ENCODE measurements around the gene CSH1. TPM values are rescaled to one million over a fixed set of nuclear protein-coding genes. Genes with fewer than 3 reads are reported as not detected.

CSH1 gene
- total and polyA plus RNA-seq, 2 donors (not counting 1 experiment from before 2014, with no cell fraction given), result not detected

- H3K9me3 ChIP-seq (ENCODE audit: control extremely low read depth in 1 of 3, control insufficient read depth in 2 of 3, insufficient read depth in 1 of 3, low read length in 2 of 3), result peaks cover 0 to 15% (median 0%) of the 10 kb centered on the region in 3 donors
- no peaks in the 10 kb centered on the region for H3K36me3 ChIP-seq (replicated peaks in 1 of 2; ENCODE audit: control extremely low read depth in 1 of 2, control insufficient read depth in 1 of 2, extremely low read depth in 1 of 2, insufficient read depth in 2 of 2, low read length in 1 of 2)
- H3K27ac Mint-ChIP-seq, result no peak overlapping the region
- TF ChIP-seq CTCF (IDR thresholded peaks at IDR 0.05) (no peak), EZH2 (IDR thresholded peaks at IDR 0.05; ENCODE audit: borderline replicate concordance, insufficient read depth, low read depth, low read length, poor library complexity, severe bottlenecking) (no peak)
- H2AFZ ChIP-seq (ENCODE audit: insufficient read depth, low read depth, low read length, poor library complexity, severe bottlenecking), result no peak overlapping the region
- no peak overlapping the region for H3K27ac ChIP-seq (ENCODE audit: low read length in 2 of 2)
- intact Hi-C loops (cut with micrococcal nuclease), result no loop called here
- no peaks in the 10 kb centered on the region for H3K27me3 ChIP-seq (replicated peaks in 1 of 4; ENCODE audit: control extremely low read depth in 1 of 4, control insufficient read depth in 3 of 4, insufficient read depth in 4 of 4, low read length in 3 of 4)
- H4K20me1 ChIP-seq (ENCODE audit: control insufficient read depth, insufficient read depth, low read length, poor library complexity, severe bottlenecking), result no peaks in the 10 kb centered on the region
- ATAC-seq (ENCODE audit: low read depth) (no peak), DNase-seq (no peak)
- no CpG with 5 or more reads among the region's 2 CpGs for WGBS (ENCODE audit: insufficient coverage)
- no peak overlapping the region for H3K4me3 Mint-ChIP-seq
- no peaks in the 10 kb centered on the region for H3K79me2 ChIP-seq (ENCODE audit: control insufficient read depth, insufficient read depth, low read length)
- H3K4me1 ChIP-seq (ENCODE audit: control insufficient read depth in 2 of 2, insufficient read depth in 2 of 2, low read length in 2 of 2), result peaks cover 5 to 11% of the 10 kb centered on the region in 2 donors
- H3K9me3 Mint-ChIP-seq (ENCODE audit: insufficient read depth), result peaks cover 3% of the 10 kb centered on the region
- POLR2A ChIA-PET, result no interaction called here
- peaks cover 11% of the 10 kb centered on the region for H3K4me1 Mint-ChIP-seq
- no peak overlapping the region for H3K4me3 ChIP-seq (ENCODE audit: control extremely low read depth in 1 of 5, extremely low read depth in 1 of 5, insufficient read depth in 1 of 5, low read depth in 2 of 5, low read length in 4 of 5)
- no peak overlapping the region for H3K9ac ChIP-seq (ENCODE audit: low read length)
- CTCF ChIA-PET, result no interaction called here
- no peaks in the 10 kb centered on the region for H3K27me3 Mint-ChIP-seq
- no peak overlapping the region for H3K4me2 ChIP-seq (replicated peaks; ENCODE audit: low read depth, low read length, poor library complexity, severe bottlenecking)
Observed at GRCh38 chr17:63853260-63853659, 43.1 kb downstream of the CSH1 start.

- CTCF ChIA-PET, result interaction anchor here (1.2 kb wide), 1 partner anchor 10 kb away, joined by 6 read pairs; no protein-coding TSS in a partner anchor
- H4K20me1 ChIP-seq (ENCODE audit: control insufficient read depth, insufficient read depth, low read length, poor library complexity, severe bottlenecking), result no peaks in the 10 kb centered on the region
- no peak overlapping the region for H2AFZ ChIP-seq (ENCODE audit: insufficient read depth, low read depth, low read length, poor library complexity, severe bottlenecking)
- H3K27me3 Mint-ChIP-seq, result no peaks in the 10 kb centered on the region
- no peaks in the 10 kb centered on the region for H3K36me3 ChIP-seq (replicated peaks in 1 of 2; ENCODE audit: control extremely low read depth in 1 of 2, control insufficient read depth in 1 of 2, extremely low read depth in 1 of 2, insufficient read depth in 2 of 2, low read length in 1 of 2)
- peaks cover 16% of the 10 kb centered on the region for H3K4me1 Mint-ChIP-seq
- H3K27ac ChIP-seq (ENCODE audit: low read length in 2 of 2), result no peak overlapping the region
- ATAC-seq (ENCODE audit: low read depth) (no peak), DNase-seq (no peak)
- peaks cover 7 to 14% of the 10 kb centered on the region in 2 donors for H3K4me1 ChIP-seq (ENCODE audit: control insufficient read depth in 2 of 2, insufficient read depth in 2 of 2, low read length in 2 of 2)
- no peak overlapping the region for H3K4me3 Mint-ChIP-seq
- TF ChIP-seq EZH2 (IDR thresholded peaks at IDR 0.05; ENCODE audit: borderline replicate concordance, insufficient read depth, low read depth, low read length, poor library complexity, severe bottlenecking), result no peak
- TF ChIP-seq CTCF (IDR thresholded peaks at IDR 0.05), result no peak
- no peak overlapping the region for H3K27ac Mint-ChIP-seq
- no peaks in the 10 kb centered on the region for H3K79me2 ChIP-seq (ENCODE audit: control insufficient read depth, insufficient read depth, low read length)
- H3K9me3 ChIP-seq (ENCODE audit: control extremely low read depth in 1 of 3, control insufficient read depth in 2 of 3, insufficient read depth in 1 of 3, low read length in 2 of 3), result peaks cover 0 to 16% (median 0%) of the 10 kb centered on the region in 3 donors
- H3K9me3 Mint-ChIP-seq (ENCODE audit: insufficient read depth), result peaks cover 3% of the 10 kb centered on the region
- H3K27me3 ChIP-seq (replicated peaks in 1 of 4; ENCODE audit: control extremely low read depth in 1 of 4, control insufficient read depth in 3 of 4, insufficient read depth in 4 of 4, low read length in 3 of 4), result no peaks in the 10 kb centered on the region
- intact Hi-C loops (cut with micrococcal nuclease), result no loop called here
- no peak overlapping the region for H3K4me3 ChIP-seq (ENCODE audit: control extremely low read depth in 1 of 5, extremely low read depth in 1 of 5, insufficient read depth in 1 of 5, low read depth in 2 of 5, low read length in 4 of 5)
- no peak overlapping the region for H3K4me2 ChIP-seq (replicated peaks; ENCODE audit: low read depth, low read length, poor library complexity, severe bottlenecking)
- no peak overlapping the region for H3K9ac ChIP-seq (ENCODE audit: low read length)
- POLR2A ChIA-PET, result no interaction called here
- 90% methylated on average over 4 of the region's 9 CpGs for WGBS (ENCODE audit: insufficient coverage)
Observed at GRCh38 chr17:63850401-63850800, 46.0 kb downstream of the CSH1 start.
